HG02642 (cell line): ENCODE results near the gene TMEFF2.

Source experiments
- ATAC-seq: cut with Tn5 transposase; IDR thresholded peaks from one replicate; pipeline ENCODE4 v1.9.1; 2021; ENCODE audit warnings: mild to moderate bottlenecking; ENCODE audit not compliant: unreplicated experiment, poor library complexity

TMEFF2 gene

DNA sequence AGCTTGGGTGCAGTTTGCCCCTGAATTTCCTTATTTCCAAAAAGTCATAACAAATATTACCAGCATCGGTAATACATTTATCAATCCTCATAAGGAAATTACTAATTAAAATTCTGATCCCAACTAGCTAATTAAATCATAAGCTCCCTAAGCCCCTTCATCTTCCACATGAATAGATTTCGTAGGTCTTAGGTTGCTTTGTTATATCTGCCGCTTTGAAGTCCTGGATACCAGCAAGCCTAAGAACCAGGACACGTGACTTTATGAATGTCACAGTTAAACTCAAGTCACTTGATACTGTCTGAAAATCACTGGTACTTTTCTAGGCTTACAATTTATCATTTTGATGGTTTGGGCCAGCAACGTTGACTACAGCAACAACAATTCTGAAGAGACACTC lies 213.0 kb downstream of the TMEFF2 start:
- no peak for ATAC-seq

DNA sequence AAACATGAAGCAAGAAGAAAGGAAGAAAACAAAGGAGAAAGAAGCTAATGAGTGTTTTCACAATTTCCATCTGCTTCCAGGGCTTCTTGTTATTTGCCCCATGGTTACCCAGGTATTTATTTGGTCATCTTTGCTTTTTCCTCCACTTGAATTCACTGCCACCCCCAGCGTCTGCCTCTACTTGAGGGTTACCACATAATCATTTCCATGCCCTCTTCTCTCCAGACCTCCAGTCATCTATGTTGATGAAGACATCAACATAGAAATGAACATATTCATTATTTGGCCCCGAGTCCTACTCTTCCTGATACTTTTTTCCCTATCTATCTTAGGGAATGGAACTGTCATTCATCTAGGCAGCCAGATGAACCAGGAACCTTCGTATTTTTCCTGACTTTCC lies 214.2 kb downstream of the TMEFF2 start:
- ATAC-seq: no peak

DNA sequence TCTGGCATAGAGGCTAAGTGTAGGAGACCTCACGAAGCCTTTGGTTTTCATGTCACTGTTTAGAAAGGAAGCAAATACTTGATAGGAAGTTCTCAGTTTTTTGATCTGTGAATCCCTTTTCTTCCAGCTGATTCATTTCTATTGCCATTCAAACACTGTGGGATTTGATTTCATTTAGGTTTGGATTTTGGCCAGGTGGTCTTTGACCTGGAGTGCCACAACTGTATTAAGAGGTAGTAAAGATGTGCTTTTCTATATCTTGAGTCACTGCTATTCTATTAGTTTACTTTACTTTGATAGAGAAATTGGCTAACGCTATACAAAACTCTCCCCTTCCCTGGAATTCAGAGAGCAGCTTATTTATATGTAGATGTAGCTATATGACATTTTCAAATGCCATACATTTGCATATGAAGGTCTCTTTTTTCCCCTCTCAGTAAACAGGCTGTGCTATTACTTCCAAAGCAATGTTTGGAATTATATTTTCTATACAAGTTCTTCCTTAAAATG lies 215.5 kb downstream of the TMEFF2 start:
- ATAC-seq: no peak

DNA sequence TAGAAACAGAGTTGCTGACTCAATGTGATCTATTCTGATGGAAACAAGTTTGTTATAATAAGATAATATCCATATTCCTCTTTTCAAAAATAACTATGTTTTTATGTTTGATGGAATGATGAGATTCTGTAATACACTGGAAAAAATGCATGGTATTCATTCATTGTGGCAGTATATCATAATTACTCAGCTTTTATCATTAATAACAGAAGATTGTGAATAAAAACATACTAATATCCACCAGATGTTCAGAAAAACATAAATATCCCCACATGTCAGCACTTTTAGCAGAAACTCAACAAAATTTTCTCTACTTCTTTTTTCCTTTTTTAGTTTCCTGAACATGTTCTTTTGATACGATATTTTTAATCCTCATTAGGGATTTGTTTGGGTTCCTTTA lies 217.0 kb downstream of the TMEFF2 start:
- no peak for ATAC-seq

DNA sequence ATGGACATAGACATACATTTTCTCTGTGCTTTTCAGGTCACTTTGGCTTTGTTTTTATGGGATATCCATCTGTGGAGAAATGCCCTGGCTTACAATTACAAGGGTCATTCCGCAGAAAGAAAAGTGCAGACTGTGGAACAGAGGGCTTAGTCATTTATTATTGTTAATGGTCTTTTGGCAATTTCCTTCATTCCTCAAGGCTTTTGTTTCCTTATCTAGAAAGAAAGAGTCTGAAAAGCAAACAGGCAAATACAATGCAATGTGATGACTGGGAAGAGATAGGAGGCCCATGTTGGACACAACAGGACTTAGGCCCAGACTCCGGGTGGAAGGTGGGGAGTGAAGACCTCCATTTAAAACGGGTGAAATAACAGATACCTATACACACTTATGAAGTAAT lies 218.3 kb downstream of the TMEFF2 start:
- no peak for ATAC-seq

DNA sequence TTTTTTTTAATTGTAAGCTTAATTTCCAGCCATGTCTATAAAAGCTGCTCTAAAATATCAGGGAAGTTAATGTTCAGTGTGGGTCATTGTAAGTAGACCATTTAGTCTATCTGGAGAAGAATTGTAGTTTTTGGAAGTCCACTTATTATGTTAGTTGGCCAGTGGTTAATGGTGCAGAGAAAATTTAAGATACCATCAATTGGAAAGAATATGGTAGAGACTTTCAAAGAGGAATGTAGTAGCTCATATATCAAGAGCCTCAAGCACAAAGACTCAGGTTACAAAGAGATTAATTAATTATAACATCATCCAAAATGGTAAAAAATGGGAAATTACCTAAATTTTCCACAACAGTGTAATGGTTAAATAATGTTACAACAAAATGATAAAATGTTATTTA lies 220.1 kb downstream of the TMEFF2 start:
- no peak for ATAC-seq

DNA sequence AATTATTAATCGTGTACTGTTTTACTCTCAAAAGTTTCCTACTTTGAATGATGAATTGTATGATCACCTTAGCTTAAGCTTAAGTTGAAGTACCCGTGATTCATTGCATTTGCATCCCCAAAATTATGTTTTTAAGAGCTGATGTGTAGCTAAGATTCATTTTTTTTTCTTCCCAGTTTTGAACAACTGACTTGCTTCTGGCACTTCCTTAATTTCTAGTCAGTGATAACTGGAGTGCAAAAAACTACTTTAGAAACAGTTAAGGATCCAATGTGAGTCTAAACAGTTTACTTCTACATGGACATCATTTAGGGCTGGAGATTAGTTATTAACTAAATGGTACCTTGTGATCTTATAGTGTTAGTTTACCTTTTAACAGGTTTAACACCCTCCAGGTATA lies 223.9 kb downstream of the TMEFF2 start:
- ATAC-seq: no peak

DNA sequence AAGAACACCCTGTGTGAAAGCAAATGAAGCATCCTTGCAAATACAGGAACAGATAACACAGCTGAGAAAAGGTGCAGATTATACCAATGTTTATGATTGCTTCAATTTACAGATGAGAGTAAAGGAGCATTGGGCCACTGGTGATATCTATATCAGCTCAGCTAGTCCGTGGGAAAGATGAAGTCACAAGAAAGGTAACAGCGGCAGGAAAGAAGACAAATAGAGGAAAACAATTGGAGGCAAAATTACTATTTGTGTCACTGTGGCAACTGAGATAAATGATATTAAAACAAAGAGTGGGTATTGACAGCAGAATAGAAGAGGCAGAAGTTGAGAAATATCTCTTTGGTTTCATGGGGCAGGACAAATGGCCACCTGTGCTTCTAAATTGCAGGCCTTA lies 226.6 kb downstream of the TMEFF2 start:
- no peak for ATAC-seq

DNA sequence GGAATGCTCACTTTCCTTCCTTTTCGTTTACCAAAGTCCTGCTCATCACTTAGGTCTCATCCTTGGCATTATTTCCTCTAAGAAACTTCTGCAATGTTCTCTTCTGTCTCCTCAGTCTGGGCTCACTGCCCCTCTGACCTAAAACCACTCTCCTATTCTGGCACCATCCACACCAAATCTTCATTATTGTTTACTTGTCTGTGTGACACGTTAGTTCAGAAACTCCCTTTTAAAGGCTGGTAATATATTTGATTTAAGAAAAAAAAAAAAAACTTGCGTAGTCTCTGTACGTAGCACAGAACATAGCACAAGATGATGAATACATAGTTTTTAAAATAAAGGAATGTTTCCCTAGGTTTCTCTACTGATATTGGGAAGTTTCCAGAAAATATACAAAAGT lies 229.0 kb downstream of the TMEFF2 start:
- ATAC-seq: no peak

DNA sequence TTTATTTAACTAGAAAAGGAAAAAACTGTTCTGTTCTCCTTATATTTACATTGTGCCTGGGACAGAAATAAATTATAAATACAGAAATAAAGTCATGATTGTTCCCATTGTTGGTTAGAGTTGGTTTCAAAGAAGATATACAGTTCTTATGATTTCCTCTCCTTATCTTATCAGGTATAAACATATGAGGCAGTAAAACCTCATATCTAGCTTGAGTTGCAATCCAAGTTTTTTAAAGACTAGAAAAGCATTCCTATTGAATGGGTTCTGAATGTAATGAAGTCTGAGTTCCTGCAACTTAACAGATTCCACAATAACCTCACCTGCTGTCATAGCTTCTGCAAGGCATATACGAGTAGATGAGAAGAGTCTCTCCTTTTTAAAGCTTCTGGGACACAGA lies 233.2 kb downstream of the TMEFF2 start:
- no peak for ATAC-seq

DNA sequence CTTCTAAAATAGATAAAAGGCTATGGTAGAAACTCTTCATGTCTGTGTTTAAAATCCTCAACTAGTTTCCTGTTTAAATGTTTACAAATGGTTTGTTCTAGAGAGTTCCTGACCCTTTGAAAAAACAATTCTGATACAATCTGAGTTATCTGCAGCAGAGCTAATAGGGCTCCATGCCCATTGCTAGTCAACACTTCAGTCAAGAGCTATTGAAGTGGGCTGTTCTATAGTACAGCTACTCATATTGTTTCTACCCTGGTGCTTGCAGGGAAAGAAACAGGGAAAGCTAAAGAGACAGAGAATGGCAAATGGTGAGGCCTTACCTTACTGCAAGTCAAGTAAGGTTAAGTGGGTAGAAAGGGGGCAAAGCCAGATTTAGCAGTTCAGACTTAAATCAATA lies 235.5 kb downstream of the TMEFF2 start:
- ATAC-seq: no peak

DNA sequence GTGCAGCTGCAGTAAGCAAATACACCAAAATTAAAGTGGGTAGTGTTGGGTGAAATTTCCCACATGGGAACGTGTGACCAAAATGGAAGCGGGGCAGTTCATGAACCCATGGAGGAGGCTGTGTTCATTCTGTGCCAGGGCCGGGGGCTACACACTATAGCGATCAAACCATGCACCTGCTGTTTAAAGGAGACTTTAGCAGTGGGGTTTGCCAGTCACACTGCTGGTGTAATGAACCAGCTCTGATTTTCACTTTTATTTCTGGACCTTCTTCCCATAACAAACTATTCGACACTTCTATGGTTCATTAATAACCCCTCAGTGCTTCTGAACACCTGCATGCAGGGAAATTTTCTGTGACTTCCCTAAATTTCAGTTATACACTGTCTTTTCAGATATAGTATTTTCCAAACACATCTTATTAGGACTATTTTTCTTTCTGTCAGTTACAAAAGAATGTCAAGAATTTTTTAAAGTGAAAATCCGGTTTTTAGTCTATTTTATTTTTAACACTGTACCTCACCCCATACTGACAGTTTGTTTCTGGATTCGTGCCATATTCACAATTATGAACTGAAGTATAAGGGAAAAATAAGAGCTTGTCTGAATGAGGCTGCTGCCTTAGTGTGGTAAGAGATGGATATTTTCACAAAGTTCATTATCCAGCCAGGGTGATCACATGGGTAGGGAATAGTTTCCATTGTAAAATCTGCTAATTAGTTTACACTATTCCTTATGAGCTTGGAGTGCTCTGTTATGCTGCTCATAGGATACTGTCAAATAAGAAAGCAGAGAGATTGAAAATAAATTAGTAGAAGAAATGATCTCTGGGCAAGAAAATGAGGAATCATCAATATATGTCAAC lies 236.5 kb downstream of the TMEFF2 start:
- ATAC-seq: no peak

DNA sequence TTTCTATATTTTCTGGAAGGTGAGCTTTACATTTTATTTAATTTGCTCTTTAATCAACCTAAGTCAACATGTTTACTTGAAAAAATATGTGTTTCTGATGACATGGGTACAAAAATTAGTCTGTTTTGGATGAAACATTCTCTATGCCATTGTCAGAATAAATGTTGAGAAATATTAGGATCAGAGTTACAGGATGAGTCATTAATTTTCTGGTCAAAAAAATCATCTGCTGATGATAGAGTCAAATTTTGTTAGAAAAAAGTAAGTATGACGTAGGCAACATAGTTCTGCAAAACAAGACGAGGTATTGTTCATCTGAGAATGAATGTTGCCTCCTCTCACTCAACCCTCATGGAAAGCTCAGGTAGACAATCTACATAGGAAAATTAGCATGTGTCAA lies 240.3 kb downstream of the TMEFF2 start:
- no peak for ATAC-seq

DNA sequence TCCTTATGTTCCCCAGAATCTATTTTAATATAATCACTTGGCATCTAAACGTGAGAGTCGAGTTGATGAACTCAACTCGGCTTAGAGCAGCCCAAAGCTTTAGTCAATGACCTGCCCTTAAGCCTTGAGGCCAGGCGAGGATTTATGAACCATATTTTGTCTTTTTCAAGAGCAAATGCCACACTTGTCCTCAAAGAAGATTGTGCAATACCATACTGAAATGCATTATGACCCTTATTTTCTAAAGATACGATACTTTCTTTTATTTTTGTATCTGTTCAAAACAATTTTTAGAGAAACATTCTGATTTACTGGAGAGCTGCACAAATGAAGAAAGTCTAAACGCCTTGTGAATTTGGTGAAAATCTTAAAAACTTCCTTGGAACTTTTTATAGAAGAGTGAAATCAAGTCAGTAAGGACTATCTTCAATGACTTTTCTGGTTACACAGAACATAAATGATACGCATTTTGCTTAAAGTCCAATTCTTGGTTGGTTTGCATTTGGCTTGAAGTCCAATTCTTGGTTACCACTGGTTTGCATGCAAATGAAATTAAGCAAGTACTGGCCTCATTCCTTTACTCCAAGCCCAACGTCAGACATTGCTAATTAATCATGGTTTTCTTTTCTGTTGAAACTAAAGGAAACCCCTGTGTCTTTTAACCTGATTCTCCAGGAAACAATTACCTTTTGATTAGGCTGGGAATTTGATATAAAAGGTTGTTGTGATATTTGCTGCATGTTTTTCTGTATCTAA lies 242.0 kb downstream of the TMEFF2 start:
- ATAC-seq: no peak

DNA sequence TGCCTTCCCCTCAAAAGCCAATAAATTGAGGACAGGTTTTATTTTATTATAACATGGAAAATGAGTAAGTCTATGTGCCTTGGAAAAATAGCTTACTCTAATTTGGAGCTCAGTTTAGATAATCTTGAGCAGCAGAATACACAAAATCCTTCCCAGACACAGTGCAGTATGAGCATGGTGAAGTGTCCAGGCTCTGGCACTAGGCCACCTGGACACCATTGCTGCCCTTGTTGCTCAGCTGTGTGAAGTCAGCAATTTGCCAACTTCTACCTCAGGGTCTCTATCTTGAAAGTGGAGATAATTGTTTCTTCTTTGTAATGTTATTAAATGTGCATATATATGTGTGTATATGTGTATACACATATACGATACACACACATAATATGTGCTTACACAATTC lies 242.9 kb downstream of the TMEFF2 start:
- no peak for ATAC-seq

DNA sequence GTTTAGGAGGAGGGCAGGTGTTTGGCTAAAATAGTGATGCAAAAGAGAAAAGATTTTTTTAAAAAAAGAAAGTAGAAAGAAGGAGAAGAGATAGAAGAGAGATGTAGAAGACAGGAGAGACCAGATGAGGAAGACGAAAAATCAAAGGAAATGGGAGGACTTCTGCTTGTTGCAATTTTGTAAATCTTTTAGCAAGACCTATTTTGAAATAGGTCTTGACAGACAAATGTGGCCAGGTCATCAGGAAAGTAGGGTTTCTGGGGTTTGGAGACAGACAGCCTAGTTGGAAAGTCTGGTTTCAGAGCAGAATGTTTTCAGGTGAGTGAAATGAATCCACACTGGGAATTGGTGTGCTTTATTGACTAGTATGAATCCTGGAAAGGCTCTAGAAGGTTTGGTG lies 243.4 kb downstream of the TMEFF2 start:
- no peak for ATAC-seq

DNA sequence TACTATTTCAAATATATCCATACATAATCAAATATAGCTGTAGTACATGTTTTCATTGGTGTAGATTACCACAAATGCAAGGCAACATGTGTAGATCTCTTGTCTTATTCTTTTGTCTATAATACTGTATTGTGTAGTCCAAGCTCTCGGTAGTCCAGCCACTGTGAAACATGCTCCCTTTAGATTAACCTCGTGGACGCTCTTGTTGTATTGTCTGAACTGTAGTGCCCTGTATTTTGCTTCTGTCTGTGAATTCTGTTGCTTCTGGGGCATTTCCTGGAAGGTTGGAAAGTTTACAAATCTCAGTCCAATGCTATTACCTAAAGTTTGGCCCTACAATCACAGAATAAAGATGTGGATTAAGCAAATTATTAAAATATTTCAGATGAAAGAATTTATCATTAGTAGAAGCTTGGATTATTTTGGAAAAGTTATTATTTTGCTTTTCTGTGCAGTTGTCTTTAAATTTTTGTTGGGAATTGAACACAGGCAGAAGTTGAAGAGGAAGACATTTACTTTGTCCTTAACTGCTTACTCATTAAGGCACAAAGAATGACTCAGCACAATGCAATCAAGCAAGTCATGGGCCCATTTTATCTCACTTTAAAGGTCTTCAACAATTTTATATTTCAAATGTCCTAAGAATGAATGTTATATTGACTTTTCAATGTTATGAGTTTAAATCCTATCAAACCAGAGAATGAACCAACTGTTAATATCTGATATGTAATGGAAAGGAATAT lies 244.4 kb downstream of the TMEFF2 start:
- ATAC-seq: no peak

DNA sequence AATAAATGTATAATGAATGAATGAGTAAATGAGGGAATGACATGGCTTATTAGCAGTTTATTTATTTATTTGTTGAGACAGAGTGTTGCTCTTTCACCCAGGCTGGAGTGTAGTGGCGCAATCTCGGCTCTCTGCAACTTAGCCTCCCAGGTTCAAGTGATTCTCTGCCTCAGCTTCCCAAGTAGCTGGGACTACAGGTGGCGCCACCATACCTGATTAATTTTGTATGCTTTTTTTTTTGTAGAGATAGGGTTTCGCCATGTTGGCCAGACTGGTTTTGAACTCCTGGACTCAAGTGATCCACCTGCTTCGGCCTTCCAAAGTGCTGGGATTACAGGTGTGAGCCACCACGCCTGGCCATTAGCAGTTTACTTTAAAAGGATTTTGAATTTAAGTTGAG lies 247.5 kb downstream of the TMEFF2 start:
- no peak for ATAC-seq

DNA sequence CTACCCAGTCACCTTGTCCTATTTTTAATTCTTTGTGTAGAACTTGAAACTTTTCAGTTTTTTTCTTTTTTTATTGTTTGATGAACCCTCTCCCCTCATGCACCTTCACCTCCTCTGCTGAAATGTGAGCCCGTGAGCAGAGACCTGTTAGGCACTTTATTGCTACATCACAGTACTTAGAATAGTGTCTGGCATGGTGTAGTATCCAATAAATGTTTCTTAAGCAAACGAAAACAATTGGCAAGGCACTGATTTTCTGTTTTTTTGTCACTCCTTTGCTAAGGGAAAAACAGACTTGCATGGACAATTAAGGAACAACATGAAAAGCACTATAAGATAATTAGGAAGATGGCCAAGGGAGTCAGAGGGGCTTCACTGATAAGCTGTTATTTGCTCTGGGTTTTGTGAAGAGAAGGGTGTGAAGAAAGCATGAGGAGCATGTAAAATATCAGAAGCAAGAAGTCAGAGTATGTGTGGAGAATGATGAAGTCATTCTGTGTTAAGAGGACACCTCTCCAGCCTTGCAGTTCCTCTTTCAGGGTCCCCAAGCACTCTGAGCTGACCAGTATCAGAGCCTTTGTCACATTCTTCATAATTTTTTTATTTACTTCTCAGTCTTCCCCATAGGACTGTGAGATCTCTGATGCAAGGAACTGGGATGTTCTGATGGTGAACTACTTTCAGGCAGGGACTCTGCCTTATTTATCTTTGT lies 248.1 kb downstream of the TMEFF2 start:
- ATAC-seq: no peak

DNA sequence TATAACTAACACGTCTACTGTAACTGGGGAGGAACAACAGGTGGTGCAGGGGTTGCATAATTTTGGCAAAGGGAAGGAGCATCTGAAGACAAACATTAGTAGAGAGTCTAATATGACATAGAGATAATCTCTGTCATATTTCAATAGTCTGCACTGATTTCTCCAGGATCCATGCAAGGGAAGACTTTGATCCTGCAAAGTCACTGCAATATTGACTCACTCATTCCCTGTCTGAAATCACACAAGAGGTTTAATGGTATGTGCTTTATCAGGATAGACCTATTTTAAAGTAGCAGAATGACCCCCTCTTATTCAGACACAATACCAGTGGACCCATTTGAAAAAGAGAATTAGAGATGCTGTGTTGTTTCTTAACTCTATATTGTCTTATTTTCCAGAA lies 249.1 kb downstream of the TMEFF2 start:
- ATAC-seq: no peak
